Thyroid gland (tissue), 4 donors: Measurements from ENCODE around the gene COL10A1. TPM values are rescaled to one million over a fixed set of nuclear protein-coding genes. Genes with fewer than 3 reads are reported as not detected.
A peak's percentile ranks its signal among the peaks of the same experiment; 100 is the strongest.

ENCODE experiments used
- DNase-seq, 2 donors: peaks; one replicate each; pipeline ENCODE4 v3.0.0-alpha.2; 2019
- H3K27ac ChIP-seq, 3 donors: fragments of 200-600 bp; sonication (generic); 1 replicate in 2 of 3; 2 replicates in 1 of 3; pipeline ENCODE4 v1.5.1; 2016 to 2019; ENCODE audit warnings: mild to moderate bottlenecking in 1 of 3, moderate library complexity in 1 of 3
- H3K27me3 ChIP-seq: fragments of 200-600 bp; sonication (generic); one replicate; pipeline ENCODE4 v1.5.1; 2019
- H3K36me3 ChIP-seq, 2 donors: fragments of 200-600 bp; sonication (generic); one replicate each; pipeline ENCODE4 v1.5.1; 2016 to 2019
- H3K4me1 ChIP-seq, 2 donors: fragments of 200-600 bp; sonication (generic); one replicate each; pipeline ENCODE4 v1.5.1; 2017 to 2019
- H3K4me3 ChIP-seq, 3 donors: fragments of 200-600 bp; sonication (generic); replicated peaks in 1 of 3; 1 replicate in 2 of 3; 2 replicates in 1 of 3; pipeline ENCODE4 v1.5.1; 2016; ENCODE audit warnings: mild to moderate bottlenecking in 1 of 3
- H3K9me3 ChIP-seq: fragments of 200-600 bp; sonication (generic); one replicate; pipeline ENCODE4 v1.5.1; 2017
- CTCF ChIP-seq, 6 experiments: fragments of 200-600 bp in 3 of 6; fragments of 450-650 bp in 3 of 6; sonication (generic) in 3 of 6; IDR thresholded peaks; one replicate each; pipeline ENCODE4 v1.5.1; 2016 to 2019; ENCODE audit warnings: antibody characterized with exemption in 6 of 6, mild to moderate bottlenecking in 2 of 6, inconsistent platforms in 1 of 6, moderate library complexity in 1 of 6
- POLR2A ChIP-seq, 2 donors: fragments of 450-650 bp; IDR thresholded peaks; one replicate each; pipeline ENCODE4 v1.6.1; 2017; ENCODE audit warnings: antibody characterized with exemption in 2 of 2, mild to moderate bottlenecking in 2 of 2, moderate library complexity in 1 of 2
- WGBS, 2 donors: methylation state at CpG; one replicate each; pipeline ENCODE4 v1.1.5; 2017; 5-methylcytosine and 5-hydroxymethylcytosine counted together
- intact Hi-C: fragments of 100-400 bp; cut with DNase I; formaldehyde crosslinking; loops from one replicate; pipeline ENCODE4 v1.15.1; 2023
- total RNA-seq, 4 donors: library from RNA; depleted of rRNA; stranded (reverse); fragments of >200 nt; gene quantifications; one replicate each; pipeline ENCODE4 v1.2.3, GENCODE V29; 2016

Gene COL10A1
- total RNA-seq, 4 donors from 2014 or later = 0.78 TPM; not detected in 3

- intact Hi-C loops = loop anchor here (5.0 kb wide), 1 partner anchor 92 kb away; no protein-coding TSS in a partner anchor
- Histone ChIP-seq H3K27me3 (no peaks in the 10 kb centered on the region), H3K36me3 (peaks cover 0 to 10% of the 10 kb centered on the region in 2 donors), H3K4me1 (peaks cover 6 to 26% of the 10 kb centered on the region in 2 donors), H3K9me3 (no peaks in the 10 kb centered on the region), H3K27ac (no peak overlapping the region), H3K4me3 (no peak overlapping the region)
- no peak for DNase-seq
- WGBS, 2 donors = 100% methylated on average over 1 of the region's 1 CpG
- TF ChIP-seq CTCF (IDR thresholded peaks at IDR 0.05) (no peak), POLR2A (IDR thresholded peaks at IDR 0.05) (no peak)
Observed at GRCh38 chr6:116104636-116105035, 21.3 kb downstream of the COL10A1 start.

DNA sequence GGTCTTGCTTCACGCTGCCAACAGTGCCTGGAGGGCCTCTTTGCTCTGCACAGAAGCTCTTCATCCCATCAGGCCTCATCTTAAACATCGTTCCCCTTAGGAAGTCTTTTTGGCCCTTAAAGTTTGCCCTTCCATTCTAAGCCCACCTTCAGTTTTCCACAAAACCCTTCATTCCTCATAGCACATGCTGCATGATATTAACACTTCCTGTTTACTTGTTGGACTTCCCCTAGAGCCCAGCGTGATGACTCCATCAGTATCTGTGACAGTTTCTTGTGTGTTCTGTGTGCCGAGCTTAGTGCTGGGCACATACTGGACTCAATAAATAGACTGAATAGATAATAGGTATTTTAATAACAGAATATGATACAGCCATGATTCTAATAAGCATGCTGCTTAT is 23.1 kb downstream of the COL10A1 start:
- H3K27ac ChIP-seq = no peak overlapping the region
- no peak overlapping the region for H3K4me3 ChIP-seq
- DNase-seq = no peak
- H3K27me3 ChIP-seq = no peaks in the 10 kb centered on the region
- TF ChIP-seq POLR2A (IDR thresholded peaks at IDR 0.05) (no peak), CTCF (IDR thresholded peaks at IDR 0.05) (no peak)
- H3K36me3 ChIP-seq = no peaks in the 10 kb centered on the region
- intact Hi-C loops = loop anchor here (5.0 kb wide), 1 partner anchor 91 kb away; no protein-coding TSS in a partner anchor
- 87 to 94% methylated on average over 4 of the region's 4 CpGs for WGBS, 2 donors
- no peaks in the 10 kb centered on the region for H3K9me3 ChIP-seq
- H3K4me1 ChIP-seq = peaks cover 8 to 26% of the 10 kb centered on the region in 2 donors

GRCh38 chr6:116101790-116102189 is 24.1 kb downstream of the COL10A1 start:
- H3K4me1 ChIP-seq = peaks cover 8 to 26% of the 10 kb centered on the region in 2 donors
- intact Hi-C loops = loop anchor here (5.0 kb wide), 1 partner anchor 89 kb away; no protein-coding TSS in a partner anchor

GRCh38 chr6:116101302-116101718 is 24.6 kb downstream of the COL10A1 start:
- H3K4me3 ChIP-seq = peak overlapping the region; percentile 68 to 80 (median 78)
- peak; percentile 93 for DNase-seq
- no peaks in the 10 kb centered on the region for H3K9me3 ChIP-seq
- TF ChIP-seq POLR2A (IDR thresholded peaks at IDR 0.05) (no peak), CTCF (IDR thresholded peaks at IDR 0.05) (no peak)
- H3K27ac ChIP-seq = peak overlapping the region; percentile 97 to 98 (median 97)
- WGBS, 2 donors = 1 to 4% methylated on average over 9 to 12 of the region's 12 CpGs
- H3K27me3 ChIP-seq = no peaks in the 10 kb centered on the region
- peaks cover 8 to 26% of the 10 kb centered on the region in 2 donors for H3K4me1 ChIP-seq
- no peaks in the 10 kb centered on the region for H3K36me3 ChIP-seq
- intact Hi-C loops = loop anchor here (5.0 kb wide), 1 partner anchor 89 kb away; no protein-coding TSS in a partner anchor

More at GRCh38 chr6:116101790-116102189, 24.1 kb downstream of the COL10A1 start:
- H3K27me3 ChIP-seq = no peaks in the 10 kb centered on the region
- H3K36me3 ChIP-seq = no peaks in the 10 kb centered on the region
- DNase-seq = no peak
- peak overlapping the region; percentile 68 to 80 (median 78) for H3K4me3 ChIP-seq
- peak overlapping the region in 2 of 3 donors; percentile 97 to 98 for H3K27ac ChIP-seq
- TF ChIP-seq CTCF (IDR thresholded peaks at IDR 0.05) (no peak), POLR2A (IDR thresholded peaks at IDR 0.05) (no peak)
- H3K9me3 ChIP-seq = no peaks in the 10 kb centered on the region
- WGBS, 2 donors = 78 to 81% methylated on average over 2 of the region's 2 CpGs
